ENCODE measurements around the gene SPINK9.

- TF ChIP-seq CTCF (conservative IDR thresholded peaks at IDR 0.05) (no peak), ZFX (IDR thresholded peaks at IDR 0.05) (no peak)
Measured at GRCh38 chr5:148378670-148379069, 43.3 kb downstream of the SPINK9 start.

Measured in C4-2B (cell line).